GM23338 (cell line): Measurements from ENCODE around the gene ATP8A2. TPM values are rescaled to one million over a fixed set of nuclear protein-coding genes. Genes with fewer than 3 reads are reported as not detected.

Source experiments
- ATAC-seq: fragments of 200-7000 bp; cut with Tn5 transposase; 3 replicates; pipeline ENCODE4 v1.9.1; 2020
- DNase-seq: peaks from one replicate; pipeline ENCODE4 v3.0.0-alpha.2; 2015; ENCODE audit warnings: low spot score
- H2AFZ ChIP-seq: fragments of 200-600 bp; sonication (generic); 2 replicates; pipeline ENCODE4 v1.8.0; 2016; ENCODE audit warnings: antibody characterized with exemption, mild to moderate bottlenecking, moderate library complexity
- H3F3A ChIP-seq: fragments of 200-600 bp; sonication (generic); replicated peaks from 2 replicates; pipeline ENCODE4 v1.8.0; 2017; ENCODE audit warnings: antibody characterized with exemption, mixed run types, low read depth
- H3K27ac ChIP-seq: fragments of 200-600 bp; sonication (generic); 2 replicates; pipeline ENCODE4 v1.6.1; 2016; ENCODE audit warnings: low read depth
- H3K27me3 ChIP-seq: fragments of 200-600 bp; sonication (generic); 2 replicates; pipeline ENCODE4 v1.8.0; 2016; ENCODE audit warnings: mild to moderate bottlenecking, mixed run types, moderate library complexity; ENCODE audit not compliant: insufficient read depth
- H3K36me3 ChIP-seq: fragments of 200-600 bp; sonication (generic); 2 replicates; pipeline ENCODE4 v1.8.0; 2016; ENCODE audit warnings: mild to moderate bottlenecking; ENCODE audit not compliant: insufficient read depth
- H3K4me1 ChIP-seq: fragments of 200-600 bp; sonication (generic); 2 replicates; pipeline ENCODE4 v1.8.0; 2016; ENCODE audit warnings: mild to moderate bottlenecking, moderate library complexity; ENCODE audit not compliant: insufficient read depth
- H3K4me2 ChIP-seq: fragments of 200-600 bp; sonication (generic); 2 replicates; pipeline ENCODE4 v1.7.1; 2017; ENCODE audit warnings: mixed run types
- H3K4me3 ChIP-seq: fragments of 200-600 bp; sonication (generic); 2 replicates; pipeline ENCODE4 v1.6.1; 2016; ENCODE audit warnings: mixed run types
- H3K79me2 ChIP-seq: fragments of 200-600 bp; sonication (generic); replicated peaks from 2 replicates; pipeline ENCODE4 v1.8.0; 2017; ENCODE audit warnings: mild to moderate bottlenecking; ENCODE audit not compliant: insufficient read depth
- H3K9me2 ChIP-seq: fragments of 200-600 bp; sonication (generic); 2 replicates; pipeline ENCODE4 v1.8.0; 2017; ENCODE audit not compliant: insufficient read depth
- H4K20me1 ChIP-seq: fragments of 200-600 bp; sonication (generic); replicated peaks from 2 replicates; pipeline ENCODE4 v1.8.0; 2017; ENCODE audit warnings: mild to moderate bottlenecking; ENCODE audit not compliant: insufficient read depth
- H3K27ac Mint-ChIP-seq: 2 replicates; pipeline ENCODE4 v1.8.0; 2020; ENCODE audit warnings: inconsistent platforms, mild to moderate bottlenecking, moderate library complexity, mixed read lengths
- H3K27me3 Mint-ChIP-seq: 3 replicates; pipeline ENCODE4 v1.8.0; 2022; ENCODE audit warnings: low read depth, mild to moderate bottlenecking, moderate library complexity, mixed read lengths, inconsistent platforms; ENCODE audit not compliant: insufficient read depth, poor library complexity
- H3K36me3 Mint-ChIP-seq: 3 replicates; pipeline ENCODE4 v1.8.0; 2021; ENCODE audit warnings: low read depth, mild to moderate bottlenecking, inconsistent platforms, moderate library complexity, mixed read lengths
- H3K4me1 Mint-ChIP-seq: 3 replicates; pipeline ENCODE4 v1.8.0; 2020; ENCODE audit warnings: mild to moderate bottlenecking, inconsistent platforms, mixed read lengths
- H3K4me3 Mint-ChIP-seq: 3 replicates; pipeline ENCODE4 v1.8.0; 2021; ENCODE audit warnings: moderate library complexity, mild to moderate bottlenecking, inconsistent platforms, mixed read lengths
- H3K9me3 Mint-ChIP-seq: 3 replicates; pipeline ENCODE4 v1.8.0; 2020; ENCODE audit warnings: moderate library complexity, mild to moderate bottlenecking, inconsistent platforms, mixed read lengths
- CREB1 ChIP-seq: fragments of 250-450 bp; sonication (Bioruptor Pico); IDR thresholded peaks from 2 replicates; pipeline ENCODE4 v1.5.0; 2020; ENCODE audit warnings: low read depth, mild to moderate bottlenecking, moderate library complexity
- JUNB ChIP-seq: IDR thresholded peaks from one replicate; pipeline ENCODE4 v1.6.1; 2016; ENCODE audit warnings: antibody characterized with exemption; ENCODE audit not compliant: unreplicated experiment
- NANOG ChIP-seq: IDR thresholded peaks from 2 replicates; pipeline ENCODE4 v1.6.1; 2016; ENCODE audit warnings: antibody characterized with exemption, borderline replicate concordance
- POLR2AphosphoS5 ChIP-seq: IDR thresholded peaks from 2 replicates; pipeline ENCODE4 v1.6.1; 2016; ENCODE audit warnings: antibody characterized with exemption, low read depth
- STAT1 ChIP-seq: IDR thresholded peaks from one replicate; pipeline ENCODE4 v1.6.1; 2016; ENCODE audit warnings: antibody characterized with exemption; ENCODE audit not compliant: unreplicated experiment
- ZNF114 ChIP-seq: fragments of 250-450 bp; sonication (Bioruptor Pico); IDR thresholded peaks from 2 replicates; pipeline ENCODE4 v1.5.0; 2020; ENCODE audit warnings: mild to moderate bottlenecking, moderate library complexity
- ZNF331 ChIP-seq: fragments of 250-450 bp; sonication (Bioruptor Pico); IDR thresholded peaks from 2 replicates; pipeline ENCODE4 v1.5.0; 2020; ENCODE audit warnings: low read depth, mild to moderate bottlenecking, moderate library complexity
- polyA plus RNA-seq: library from polyadenylated mRNA; unstranded; fragments of >200 nt; fragmentation: Nextera tagmentation; extraction: Ambion mirVana; gene quantifications from 2 replicates; pipeline ENCODE4 v1.2.1, GENCODE V29; 2016
- total RNA-seq: library from RNA; depleted of rRNA; stranded (reverse); fragments of >200 nt; shearing (Covaris generic); gene quantifications from 2 replicates; pipeline ENCODE4 v1.2.3, GENCODE V29; 2014
- TF ChIP-seq, protein P1 (sequence below), 2 experiments: fragments of 200-600 bp in 1 of 2; sonication (generic) in 1 of 2; conservative IDR thresholded peaks; 2 replicates each; pipeline versions ENCODE4 v1.5.1 to v1.6.1; 2016 to 2017; ENCODE audit warnings: antibody characterized with exemption in 2 of 2, low read depth in 2 of 2, mild to moderate bottlenecking in 2 of 2, moderate library complexity in 1 of 2
- TF ChIP-seq, protein P2 (sequence below): fragments of 250-450 bp; sonication (Bioruptor Pico); IDR thresholded peaks from 2 replicates; pipeline ENCODE4 v1.5.0; 2020; ENCODE audit warnings: mild to moderate bottlenecking, moderate library complexity

The ATP8A2 gene
- total and polyA plus RNA-seq, 2 experiments from 2014 or later = 5.7 to 8.8 TPM

DNA sequence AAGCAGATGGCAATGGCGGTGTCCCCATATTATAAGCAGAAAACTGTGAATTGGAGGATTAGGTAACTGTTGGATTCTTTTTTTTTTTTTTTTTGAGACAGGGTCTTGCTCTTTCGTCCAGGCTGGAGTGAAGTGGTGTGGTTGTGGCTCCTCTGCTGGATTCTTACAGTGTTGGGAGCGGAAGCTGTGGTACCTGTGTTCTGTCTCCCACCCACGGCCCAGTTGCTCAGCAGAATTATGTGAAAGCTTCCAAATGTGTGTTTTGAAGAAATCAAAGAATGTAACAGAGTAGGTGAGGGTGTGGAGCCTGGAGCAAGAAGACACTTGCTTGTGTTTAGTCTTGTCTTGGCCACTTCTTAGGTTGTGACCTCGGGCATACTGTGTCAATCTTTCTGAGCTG is 384.5 kb downstream of the ATP8A2 start:
- no peak overlapping the region for H3K4me2 ChIP-seq
- no peaks in the 10 kb centered on the region for H4K20me1 ChIP-seq
- no peaks in the 10 kb centered on the region for H3K36me3 ChIP-seq
- H3F3A ChIP-seq = no peaks in the 10 kb centered on the region
- Mint-ChIP-seq H3K27me3 (peaks cover 2% of the 10 kb centered on the region), H3K4me1 (peaks cover 15% of the 10 kb centered on the region), H3K9me3 (no peaks in the 10 kb centered on the region), H3K36me3 (no peaks in the 10 kb centered on the region), H3K27ac (no peak overlapping the region), H3K4me3 (no peak overlapping the region)
- H3K27me3 ChIP-seq = no peaks in the 10 kb centered on the region
- H3K9me2 ChIP-seq = no peaks in the 10 kb centered on the region
- H3K4me3 ChIP-seq = no peak overlapping the region
- TF ChIP-seq, protein P1, sequence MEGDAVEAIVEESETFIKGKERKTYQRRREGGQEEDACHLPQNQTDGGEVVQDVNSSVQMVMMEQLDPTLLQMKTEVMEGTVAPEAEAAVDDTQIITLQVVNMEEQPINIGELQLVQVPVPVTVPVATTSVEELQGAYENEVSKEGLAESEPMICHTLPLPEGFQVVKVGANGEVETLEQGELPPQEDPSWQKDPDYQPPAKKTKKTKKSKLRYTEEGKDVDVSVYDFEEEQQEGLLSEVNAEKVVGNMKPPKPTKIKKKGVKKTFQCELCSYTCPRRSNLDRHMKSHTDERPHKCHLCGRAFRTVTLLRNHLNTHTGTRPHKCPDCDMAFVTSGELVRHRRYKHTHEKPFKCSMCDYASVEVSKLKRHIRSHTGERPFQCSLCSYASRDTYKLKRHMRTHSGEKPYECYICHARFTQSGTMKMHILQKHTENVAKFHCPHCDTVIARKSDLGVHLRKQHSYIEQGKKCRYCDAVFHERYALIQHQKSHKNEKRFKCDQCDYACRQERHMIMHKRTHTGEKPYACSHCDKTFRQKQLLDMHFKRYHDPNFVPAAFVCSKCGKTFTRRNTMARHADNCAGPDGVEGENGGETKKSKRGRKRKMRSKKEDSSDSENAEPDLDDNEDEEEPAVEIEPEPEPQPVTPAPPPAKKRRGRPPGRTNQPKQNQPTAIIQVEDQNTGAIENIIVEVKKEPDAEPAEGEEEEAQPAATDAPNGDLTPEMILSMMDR (conservative IDR thresholded peaks at IDR 0.05; ENCODE audit: low read depth in 2 of 2) = no peak
- TF ChIP-seq NANOG (no peak), STAT1 (no peak), ZNF331 (CRISPR knock-in tag) (no peak), CREB1 (CRISPR knock-in tag) (no peak), JUNB (no peak), POLR2AphosphoS5 (no peak), ZNF114 (CRISPR knock-in tag) (no peak)
- TF ChIP-seq, protein P2, sequence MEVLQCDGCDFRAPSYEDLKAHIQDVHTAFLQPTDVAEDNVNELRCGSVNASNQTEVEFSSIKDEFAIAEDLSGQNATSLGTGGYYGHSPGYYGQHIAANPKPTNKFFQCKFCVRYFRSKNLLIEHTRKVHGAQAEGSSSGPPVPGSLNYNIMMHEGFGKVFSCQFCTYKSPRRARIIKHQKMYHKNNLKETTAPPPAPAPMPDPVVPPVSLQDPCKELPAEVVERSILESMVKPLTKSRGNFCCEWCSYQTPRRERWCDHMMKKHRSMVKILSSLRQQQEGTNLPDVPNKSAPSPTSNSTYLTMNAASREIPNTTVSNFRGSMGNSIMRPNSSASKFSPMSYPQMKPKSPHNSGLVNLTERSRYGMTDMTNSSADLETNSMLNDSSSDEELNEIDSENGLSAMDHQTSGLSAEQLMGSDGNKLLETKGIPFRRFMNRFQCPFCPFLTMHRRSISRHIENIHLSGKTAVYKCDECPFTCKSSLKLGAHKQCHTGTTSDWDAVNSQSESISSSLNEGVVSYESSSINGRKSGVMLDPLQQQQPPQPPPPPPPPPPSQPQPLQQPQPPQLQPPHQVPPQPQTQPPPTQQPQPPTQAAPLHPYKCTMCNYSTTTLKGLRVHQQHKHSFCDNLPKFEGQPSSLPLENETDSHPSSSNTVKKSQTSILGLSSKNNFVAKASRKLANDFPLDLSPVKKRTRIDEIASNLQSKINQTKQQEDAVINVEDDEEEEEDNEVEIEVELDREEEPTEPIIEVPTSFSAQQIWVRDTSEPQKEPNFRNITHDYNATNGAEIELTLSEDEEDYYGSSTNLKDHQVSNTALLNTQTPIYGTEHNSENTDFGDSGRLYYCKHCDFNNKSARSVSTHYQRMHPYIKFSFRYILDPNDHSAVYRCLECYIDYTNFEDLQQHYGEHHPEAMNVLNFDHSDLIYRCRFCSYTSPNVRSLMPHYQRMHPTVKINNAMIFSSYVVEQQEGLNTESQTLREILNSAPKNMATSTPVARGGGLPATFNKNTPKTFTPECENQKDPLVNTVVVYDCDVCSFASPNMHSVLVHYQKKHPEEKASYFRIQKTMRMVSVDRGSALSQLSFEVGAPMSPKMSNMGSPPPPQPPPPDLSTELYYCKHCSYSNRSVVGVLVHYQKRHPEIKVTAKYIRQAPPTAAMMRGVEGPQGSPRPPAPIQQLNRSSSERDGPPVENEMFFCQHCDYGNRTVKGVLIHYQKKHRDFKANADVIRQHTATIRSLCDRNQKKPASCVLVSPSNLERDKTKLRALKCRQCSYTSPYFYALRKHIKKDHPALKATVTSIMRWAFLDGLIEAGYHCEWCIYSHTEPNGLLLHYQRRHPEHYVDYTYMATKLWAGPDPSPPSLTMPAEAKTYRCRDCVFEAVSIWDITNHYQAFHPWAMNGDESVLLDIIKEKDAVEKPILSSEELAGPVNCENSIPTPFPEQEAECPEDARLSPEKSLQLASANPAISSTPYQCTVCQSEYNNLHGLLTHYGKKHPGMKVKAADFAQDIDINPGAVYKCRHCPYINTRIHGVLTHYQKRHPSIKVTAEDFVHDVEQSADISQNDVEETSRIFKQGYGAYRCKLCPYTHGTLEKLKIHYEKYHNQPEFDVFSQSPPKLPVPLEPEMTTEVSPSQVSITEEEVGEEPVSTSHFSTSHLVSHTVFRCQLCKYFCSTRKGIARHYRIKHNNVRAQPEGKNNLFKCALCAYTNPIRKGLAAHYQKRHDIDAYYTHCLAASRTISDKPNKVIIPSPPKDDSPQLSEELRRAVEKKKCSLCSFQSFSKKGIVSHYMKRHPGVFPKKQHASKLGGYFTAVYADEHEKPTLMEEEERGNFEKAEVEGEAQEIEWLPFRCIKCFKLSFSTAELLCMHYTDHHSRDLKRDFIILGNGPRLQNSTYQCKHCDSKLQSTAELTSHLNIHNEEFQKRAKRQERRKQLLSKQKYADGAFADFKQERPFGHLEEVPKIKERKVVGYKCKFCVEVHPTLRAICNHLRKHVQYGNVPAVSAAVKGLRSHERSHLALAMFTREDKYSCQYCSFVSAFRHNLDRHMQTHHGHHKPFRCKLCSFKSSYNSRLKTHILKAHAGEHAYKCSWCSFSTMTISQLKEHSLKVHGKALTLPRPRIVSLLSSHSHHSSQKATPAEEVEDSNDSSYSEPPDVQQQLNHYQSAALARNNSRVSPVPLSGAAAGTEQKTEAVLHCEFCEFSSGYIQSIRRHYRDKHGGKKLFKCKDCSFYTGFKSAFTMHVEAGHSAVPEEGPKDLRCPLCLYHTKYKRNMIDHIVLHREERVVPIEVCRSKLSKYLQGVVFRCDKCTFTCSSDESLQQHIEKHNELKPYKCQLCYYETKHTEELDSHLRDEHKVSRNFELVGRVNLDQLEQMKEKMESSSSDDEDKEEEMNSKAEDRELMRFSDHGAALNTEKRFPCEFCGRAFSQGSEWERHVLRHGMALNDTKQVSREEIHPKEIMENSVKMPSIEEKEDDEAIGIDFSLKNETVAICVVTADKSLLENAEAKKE = no peak
- no peak for ATAC-seq
- no peak for DNase-seq
- no peak overlapping the region for H2AFZ ChIP-seq
- no peak overlapping the region for H3K27ac ChIP-seq
- H3K79me2 ChIP-seq = no peaks in the 10 kb centered on the region
- peaks cover 4% of the 10 kb centered on the region; the same call in 1 of the 2 replicates for H3K4me1 ChIP-seq
